H1 (cell line): Measurements from ENCODE around the gene SH3TC2. TPM values are rescaled to one million over a fixed set of nuclear protein-coding genes. Genes with fewer than 3 reads are reported as not detected.

ENCODE experiments used
- CTCF ChIA-PET: fragments of 300-600 bp; sonication (Branson Sonifier 250); formaldehyde crosslinking; loops from one replicate; lab custom pipeline; 2021; ENCODE audit not compliant: partially characterized antibody; lab: Charles Lee
- POLR2A ChIA-PET: fragments of 300-600 bp; sonication (Branson Sonifier 250); formaldehyde crosslinking; loops from one replicate; lab custom pipeline; 2021; ENCODE audit warnings: inconsistent platforms; ENCODE audit not compliant: partially characterized antibody; lab: Charles Lee
- DNase-seq, 2 experiments: peaks; one replicate each; pipeline versions ENCODE4 v3.0.0 to v3.0.0-alpha.2; 2010 to 2022; ENCODE audit warnings: low spot score in 2 of 2, low read depth in 1 of 2, mixed read lengths in 1 of 2
- FAIRE-seq: peaks from 2 replicates; lab custom pipeline; 2011; peaks lifted over from hg19 to GRCh38; lab: Jason Lieb, UNC
- H2AFZ ChIP-seq: 2 replicates; pipeline ENCODE4 v1.8.1; 2012; ENCODE audit warnings: low read length, inconsistent platforms
- H2AK5ac ChIP-seq: 2 replicates; pipeline ENCODE4 v1.6.1; 2013; ENCODE audit warnings: low read depth, low read length
- H2BK120ac ChIP-seq: replicated peaks from 2 replicates; pipeline ENCODE3; 2013; ENCODE audit warnings: low read depth, low read length, inconsistent platforms
- H2BK12ac ChIP-seq: 2 replicates; pipeline ENCODE4 v1.6.1; 2013; ENCODE audit warnings: low read depth, low read length
- H2BK15ac ChIP-seq: 2 replicates; pipeline ENCODE4 v1.6.1; 2013; ENCODE audit warnings: low read length
- H2BK20ac ChIP-seq: 2 replicates; pipeline ENCODE4 v1.6.1; 2013; ENCODE audit warnings: low read length
- H2BK5ac ChIP-seq: 2 replicates; pipeline ENCODE4 v1.6.1; 2013; ENCODE audit warnings: low read depth, low read length
- H3K14ac ChIP-seq: 2 replicates; pipeline ENCODE4 v1.6.1; 2013; ENCODE audit warnings: inconsistent platforms; ENCODE audit not compliant: insufficient read length
- H3K18ac ChIP-seq: 2 replicates; pipeline ENCODE4 v1.6.1; 2013; ENCODE audit warnings: low read length; ENCODE audit errors: extremely low read depth
- H3K23ac ChIP-seq: 2 replicates; pipeline ENCODE4 v1.6.1; 2013; ENCODE audit warnings: inconsistent platforms; ENCODE audit not compliant: insufficient read length
- H3K23me2 ChIP-seq: 2 replicates; pipeline ENCODE4 v1.6.1; 2013; ENCODE audit warnings: low read depth, low read length
- H3K27ac ChIP-seq: 2 replicates; pipeline ENCODE4 v1.6.1; 2011; ENCODE audit warnings: low read depth, low read length, inconsistent platforms
- H3K27me3 ChIP-seq, 4 experiments: replicated peaks in 1 of 4; 1 replicate in 1 of 4; 2 replicates in 3 of 4; pipeline versions ENCODE4 v1.6.1 to v1.8.1; 2011 to 2013; ENCODE audit warnings: low read length in 3 of 4, mild to moderate bottlenecking in 3 of 4, inconsistent platforms in 2 of 4, mixed read lengths in 2 of 4, moderate library complexity in 1 of 4; ENCODE audit not compliant: control insufficient read depth in 3 of 4, insufficient read depth in 3 of 4; ENCODE audit errors: extremely low read depth in 1 of 4
- H3K36me3 ChIP-seq, 4 experiments: 2 replicates each; pipeline versions ENCODE4 v1.6.1 to v1.8.1; 2011 to 2013; ENCODE audit warnings: mild to moderate bottlenecking in 4 of 4, low read length in 3 of 4, moderate library complexity in 2 of 4, control low read depth in 1 of 4, inconsistent platforms in 1 of 4; ENCODE audit not compliant: insufficient read depth in 4 of 4, control insufficient read depth in 2 of 4
- H3K4ac ChIP-seq: replicated peaks from 2 replicates; pipeline ENCODE3; 2013; ENCODE audit warnings: low read length, low read depth, mixed read lengths, inconsistent platforms; ENCODE audit not compliant: insufficient read length
- H3K4me1 ChIP-seq, 4 experiments: replicated peaks in 1 of 4; 1 replicate in 1 of 4; 2 replicates in 3 of 4; pipeline versions ENCODE4 v1.6.1 to v1.8.1; 2011 to 2013; ENCODE audit warnings: low read length in 3 of 4, inconsistent platforms in 2 of 4, mixed read lengths in 1 of 4; ENCODE audit not compliant: insufficient read depth in 4 of 4, control insufficient read depth in 3 of 4
- H3K4me2 ChIP-seq, 2 experiments: 2 replicates each; pipeline versions ENCODE4 v1.6.1 to v1.8.1; 2011 to 2013; ENCODE audit warnings: low read depth in 2 of 2, low read length in 2 of 2, control low read depth in 1 of 2, inconsistent platforms in 1 of 2, mild to moderate bottlenecking in 1 of 2; ENCODE audit not compliant: insufficient read depth in 1 of 2
- H3K4me3 ChIP-seq, 4 experiments: fragments of 200-600, 300-600 bp in 1 of 4; sonication (generic), shearing (Covaris generic), sonication (Bioruptor Twin) in 1 of 4; 2 replicates each; pipeline versions ENCODE4 v1.5.1 to v1.8.1; 2011 to 2016; ENCODE audit warnings: low read length in 4 of 4, low read depth in 3 of 4, control low read depth in 2 of 4, inconsistent platforms in 2 of 4, mild to moderate bottlenecking in 2 of 4, mixed read lengths in 1 of 4, moderate library complexity in 1 of 4; ENCODE audit not compliant: insufficient read depth in 2 of 4; ENCODE audit errors: extremely low read depth in 1 of 4
- H3K56ac ChIP-seq: replicated peaks from 2 replicates; pipeline ENCODE3; 2013; ENCODE audit warnings: low read depth, mild to moderate bottlenecking, mixed read lengths, low read length, inconsistent platforms; ENCODE audit not compliant: insufficient read length
- H3K79me1 ChIP-seq: 2 replicates; pipeline ENCODE4 v1.6.1; 2013; ENCODE audit warnings: low read depth, low read length, control low read depth
- H3K79me2 ChIP-seq, 2 experiments: 2 replicates each; pipeline versions ENCODE4 v1.6.1 to v1.8.1; 2012 to 2013; ENCODE audit warnings: low read length in 2 of 2, mild to moderate bottlenecking in 2 of 2, inconsistent platforms in 1 of 2; ENCODE audit not compliant: insufficient read depth in 2 of 2, control insufficient read depth in 1 of 2
- H3K9ac ChIP-seq, 4 experiments: replicated peaks in 1 of 4; 1 replicate in 1 of 4; 2 replicates in 3 of 4; pipeline versions ENCODE4 v1.6.1 to v1.8.1; 2011 to 2013; ENCODE audit warnings: low read depth in 3 of 4, low read length in 3 of 4, control low read depth in 2 of 4, mild to moderate bottlenecking in 2 of 4, moderate library complexity in 2 of 4, inconsistent platforms in 1 of 4; ENCODE audit errors: extremely low read depth in 1 of 4
- H3K9me3 ChIP-seq, 2 experiments: 2 replicates each; pipeline versions ENCODE4 v1.6.1 to v1.8.1; 2012 to 2013; ENCODE audit warnings: mild to moderate bottlenecking in 2 of 2, moderate library complexity in 2 of 2, control low read depth in 1 of 2, inconsistent platforms in 1 of 2, low read depth in 1 of 2, low read length in 1 of 2, mixed read lengths in 1 of 2; ENCODE audit not compliant: insufficient read depth in 2 of 2
- H4K20me1 ChIP-seq, 2 experiments: replicated peaks in 1 of 2; 2 replicates each; pipeline versions ENCODE3 to v1.8.1; 2011 to 2013; ENCODE audit warnings: inconsistent platforms in 2 of 2, low read length in 2 of 2, mild to moderate bottlenecking in 1 of 2; ENCODE audit not compliant: insufficient read depth in 2 of 2, control insufficient read depth in 1 of 2
- H4K5ac ChIP-seq: 2 replicates; pipeline ENCODE4 v1.6.1; 2013; ENCODE audit warnings: low read length, low read depth, mixed read lengths, inconsistent platforms; ENCODE audit not compliant: insufficient read length
- H4K8ac ChIP-seq: 2 replicates; pipeline ENCODE4 v1.8.0; 2013; ENCODE audit warnings: mild to moderate bottlenecking, moderate library complexity, low read length, inconsistent platforms; ENCODE audit not compliant: insufficient read depth; ENCODE audit errors: extremely low read depth
- H4K91ac ChIP-seq: replicated peaks from 2 replicates; pipeline ENCODE3; 2013; ENCODE audit warnings: low read length, mixed read lengths, inconsistent platforms; ENCODE audit not compliant: insufficient read length
- CTBP2 ChIP-seq: IDR thresholded peaks from 2 replicates; pipeline ENCODE4 v1.7.0; 2011; ENCODE audit warnings: borderline replicate concordance, mild to moderate bottlenecking, moderate library complexity, mixed read lengths, low read length; ENCODE audit not compliant: insufficient read depth, insufficient read length
- RNF2 ChIP-seq: fragments of 200-900, 300-1000 bp; sonication (generic); IDR thresholded peaks from 2 replicates; pipeline ENCODE4 v1.7.1; 2016; ENCODE audit warnings: borderline replicate concordance, low read depth, mild to moderate bottlenecking, antibody characterized with exemption, low read length; ENCODE audit not compliant: poor library complexity, severe bottlenecking; ENCODE audit errors: missing control alignments
- WGBS, 2 experiments: shearing (Covaris generic) in 1 of 2; methylation state at CpG; one replicate each; pipeline versions ENCODE4 v1.1.6 to v1.1.7; 2013 to 2015; ENCODE audit warnings: low lambda C conversion rate in 2 of 2, mixed read lengths in 2 of 2, inconsistent platforms in 1 of 2, low coverage in 1 of 2, missing lambda C conversion rate in 1 of 2; ENCODE audit not compliant: insufficient replicate concordance in 2 of 2, insufficient coverage in 1 of 2, insufficient read length in 1 of 2; ENCODE audit errors: extremely low coverage in 1 of 2, missing lambda C conversion rate in 1 of 2; 5-methylcytosine and 5-hydroxymethylcytosine counted together
- polyA plus RNA-seq, 7 experiments: library from polyadenylated mRNA; depleted of rRNA in 3 of 7; stranded (reverse) in 5 of 7; unstranded in 2 of 7; fragments of >200 nt in 5 of 7; fragments of 200-250 nt in 2 of 7; gene quantifications; 1 replicate in 5 of 7; 2 replicates in 1 of 7; 4 replicates in 1 of 7; pipeline versions ENCODE4 v1.2.1 to v1.2.3, GENCODE V29; 2011 to 2013; ENCODE audit warnings: missing spikeins in 2 of 7, mixed read lengths in 2 of 7
- total RNA-seq: library from RNA; stranded (reverse); fragmentation: NEBNext Ultra II Directional; extraction: Animal tissue kit (Norgen Biotek cat#: 25700); gene quantifications from 2 replicates; pipeline ENCODE4 v1.2.1, GENCODE V29; 2021

The SH3TC2 gene
- total and polyA plus RNA-seq, 2 of the 8 experiments (the other 6 are each of a cell fraction or from before 2014, with no cell fraction given) = 0.11 to 0.80 TPM

DNA sequence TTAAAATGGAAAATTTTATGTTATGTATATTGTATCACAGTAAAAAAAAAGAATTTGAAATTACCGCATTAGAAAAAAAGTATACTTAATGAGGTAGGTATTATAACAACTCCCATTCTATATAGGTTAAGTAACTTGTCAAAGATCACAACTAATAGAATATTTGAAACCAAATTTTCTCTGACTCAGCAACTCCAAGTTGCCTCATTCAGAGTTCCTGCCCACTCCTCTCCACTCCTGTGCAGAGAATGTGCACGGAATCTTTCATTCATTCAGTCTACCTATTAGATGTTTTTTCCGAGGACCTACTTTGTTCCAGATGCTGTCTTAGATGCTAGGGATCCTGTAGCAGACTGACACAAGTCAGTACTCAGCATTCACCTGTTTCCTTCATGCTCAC, 15.4 kb downstream of the SH3TC2 start:
- H3K18ac ChIP-seq = no peak overlapping the region
- no peak overlapping the region for H3K14ac ChIP-seq
- H2BK20ac ChIP-seq = no peak overlapping the region
- no peak overlapping the region for H3K27ac ChIP-seq
- no peak overlapping the region for H3K23ac ChIP-seq
- no peak overlapping the region for H2AFZ ChIP-seq
- H3K27me3 ChIP-seq = no peaks in the 10 kb centered on the region
- H2BK5ac ChIP-seq = no peak overlapping the region
- H2AK5ac ChIP-seq = no peak overlapping the region
- H3K4me2 ChIP-seq = no peak overlapping the region
- no peak overlapping the region for H2BK15ac ChIP-seq
- 81% methylated on average over 3 of the region's 3 CpGs; no CpG with 5 or more reads in 1 of the 2 experiments for WGBS, 2 experiments
- H3K79me1 ChIP-seq = no peaks in the 10 kb centered on the region
- FAIRE-seq (no peak), DNase-seq (no peak)
- H3K9me3 ChIP-seq = no peaks in the 10 kb centered on the region
- H2BK12ac ChIP-seq = no peak overlapping the region
- no peaks in the 10 kb centered on the region for H3K23me2 ChIP-seq
- H4K91ac ChIP-seq = no peak overlapping the region
- POLR2A ChIA-PET = no interaction called here
- no peak overlapping the region for H3K4ac ChIP-seq
- no peak overlapping the region for H3K56ac ChIP-seq
- no peaks in the 10 kb centered on the region for H4K20me1 ChIP-seq
- H4K5ac ChIP-seq = no peak overlapping the region
- H3K4me1 ChIP-seq = no peaks in the 10 kb centered on the region
- no peak overlapping the region for H3K4me3 ChIP-seq
- H2BK120ac ChIP-seq = no peak overlapping the region
- H3K9ac ChIP-seq = no peak overlapping the region
- H3K36me3 ChIP-seq = no peaks in the 10 kb centered on the region
- H3K79me2 ChIP-seq = no peaks in the 10 kb centered on the region
- CTCF ChIA-PET = interaction anchor here (1.6 kb wide), 1 partner anchor 35 kb away, joined by 3 read pairs; no protein-coding TSS in a partner anchor
- H4K8ac ChIP-seq = no peak overlapping the region
- TF ChIP-seq RNF2 = no peak
- no peak for TF ChIP-seq CTBP2
